ENCODE data around the gene ZNF407.

DNA sequence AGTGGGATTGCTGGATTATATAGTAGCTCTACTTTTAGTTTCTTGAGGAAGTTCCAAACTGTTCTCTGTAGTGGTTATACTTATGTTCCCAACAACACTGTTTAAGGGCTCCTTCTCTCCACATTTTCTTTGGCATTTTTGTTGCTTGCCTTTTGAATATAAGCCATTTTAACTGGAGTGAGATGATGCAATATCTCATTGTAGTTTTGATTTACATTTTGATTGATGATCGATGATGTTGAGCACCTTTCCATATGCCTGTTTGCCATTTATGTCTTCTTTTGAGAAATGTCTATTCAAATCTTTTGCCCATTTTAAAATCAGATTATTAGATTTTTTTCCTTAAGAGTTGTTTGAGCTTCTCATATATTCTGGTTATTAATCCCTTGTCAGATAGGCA lies 368.0 kb downstream of the ZNF407 start:
- TF ChIP-seq, protein P1, sequence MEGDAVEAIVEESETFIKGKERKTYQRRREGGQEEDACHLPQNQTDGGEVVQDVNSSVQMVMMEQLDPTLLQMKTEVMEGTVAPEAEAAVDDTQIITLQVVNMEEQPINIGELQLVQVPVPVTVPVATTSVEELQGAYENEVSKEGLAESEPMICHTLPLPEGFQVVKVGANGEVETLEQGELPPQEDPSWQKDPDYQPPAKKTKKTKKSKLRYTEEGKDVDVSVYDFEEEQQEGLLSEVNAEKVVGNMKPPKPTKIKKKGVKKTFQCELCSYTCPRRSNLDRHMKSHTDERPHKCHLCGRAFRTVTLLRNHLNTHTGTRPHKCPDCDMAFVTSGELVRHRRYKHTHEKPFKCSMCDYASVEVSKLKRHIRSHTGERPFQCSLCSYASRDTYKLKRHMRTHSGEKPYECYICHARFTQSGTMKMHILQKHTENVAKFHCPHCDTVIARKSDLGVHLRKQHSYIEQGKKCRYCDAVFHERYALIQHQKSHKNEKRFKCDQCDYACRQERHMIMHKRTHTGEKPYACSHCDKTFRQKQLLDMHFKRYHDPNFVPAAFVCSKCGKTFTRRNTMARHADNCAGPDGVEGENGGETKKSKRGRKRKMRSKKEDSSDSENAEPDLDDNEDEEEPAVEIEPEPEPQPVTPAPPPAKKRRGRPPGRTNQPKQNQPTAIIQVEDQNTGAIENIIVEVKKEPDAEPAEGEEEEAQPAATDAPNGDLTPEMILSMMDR (IDR thresholded peaks at IDR 0.05) = no peak
- no peak for TF ChIP-seq EP300 (IDR thresholded peaks at IDR 0.05)

Data from gastroesophageal sphincter (tissue), 3 donors.